ENCODE results near the gene CCDC88B. TPM values are rescaled to one million over a fixed set of nuclear protein-coding genes. Genes with fewer than 3 reads are reported as not detected.

The CCDC88B gene, protein sequence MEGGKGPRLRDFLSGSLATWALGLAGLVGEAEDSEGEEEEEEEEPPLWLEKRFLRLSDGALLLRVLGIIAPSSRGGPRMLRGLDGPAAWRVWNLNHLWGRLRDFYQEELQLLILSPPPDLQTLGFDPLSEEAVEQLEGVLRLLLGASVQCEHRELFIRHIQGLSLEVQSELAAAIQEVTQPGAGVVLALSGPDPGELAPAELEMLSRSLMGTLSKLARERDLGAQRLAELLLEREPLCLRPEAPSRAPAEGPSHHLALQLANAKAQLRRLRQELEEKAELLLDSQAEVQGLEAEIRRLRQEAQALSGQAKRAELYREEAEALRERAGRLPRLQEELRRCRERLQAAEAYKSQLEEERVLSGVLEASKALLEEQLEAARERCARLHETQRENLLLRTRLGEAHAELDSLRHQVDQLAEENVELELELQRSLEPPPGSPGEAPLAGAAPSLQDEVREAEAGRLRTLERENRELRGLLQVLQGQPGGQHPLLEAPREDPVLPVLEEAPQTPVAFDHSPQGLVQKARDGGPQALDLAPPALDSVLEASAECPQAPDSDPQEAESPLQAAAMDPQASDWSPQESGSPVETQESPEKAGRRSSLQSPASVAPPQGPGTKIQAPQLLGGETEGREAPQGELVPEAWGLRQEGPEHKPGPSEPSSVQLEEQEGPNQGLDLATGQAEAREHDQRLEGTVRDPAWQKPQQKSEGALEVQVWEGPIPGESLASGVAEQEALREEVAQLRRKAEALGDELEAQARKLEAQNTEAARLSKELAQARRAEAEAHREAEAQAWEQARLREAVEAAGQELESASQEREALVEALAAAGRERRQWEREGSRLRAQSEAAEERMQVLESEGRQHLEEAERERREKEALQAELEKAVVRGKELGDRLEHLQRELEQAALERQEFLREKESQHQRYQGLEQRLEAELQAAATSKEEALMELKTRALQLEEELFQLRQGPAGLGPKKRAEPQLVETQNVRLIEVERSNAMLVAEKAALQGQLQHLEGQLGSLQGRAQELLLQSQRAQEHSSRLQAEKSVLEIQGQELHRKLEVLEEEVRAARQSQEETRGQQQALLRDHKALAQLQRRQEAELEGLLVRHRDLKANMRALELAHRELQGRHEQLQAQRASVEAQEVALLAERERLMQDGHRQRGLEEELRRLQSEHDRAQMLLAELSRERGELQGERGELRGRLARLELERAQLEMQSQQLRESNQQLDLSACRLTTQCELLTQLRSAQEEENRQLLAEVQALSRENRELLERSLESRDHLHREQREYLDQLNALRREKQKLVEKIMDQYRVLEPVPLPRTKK (N-terminal part only)
- total RNA-seq (ENCODE audit: low replicate concordance) = 1.2 and 5.1 TPM in 2 replicates

DNA sequence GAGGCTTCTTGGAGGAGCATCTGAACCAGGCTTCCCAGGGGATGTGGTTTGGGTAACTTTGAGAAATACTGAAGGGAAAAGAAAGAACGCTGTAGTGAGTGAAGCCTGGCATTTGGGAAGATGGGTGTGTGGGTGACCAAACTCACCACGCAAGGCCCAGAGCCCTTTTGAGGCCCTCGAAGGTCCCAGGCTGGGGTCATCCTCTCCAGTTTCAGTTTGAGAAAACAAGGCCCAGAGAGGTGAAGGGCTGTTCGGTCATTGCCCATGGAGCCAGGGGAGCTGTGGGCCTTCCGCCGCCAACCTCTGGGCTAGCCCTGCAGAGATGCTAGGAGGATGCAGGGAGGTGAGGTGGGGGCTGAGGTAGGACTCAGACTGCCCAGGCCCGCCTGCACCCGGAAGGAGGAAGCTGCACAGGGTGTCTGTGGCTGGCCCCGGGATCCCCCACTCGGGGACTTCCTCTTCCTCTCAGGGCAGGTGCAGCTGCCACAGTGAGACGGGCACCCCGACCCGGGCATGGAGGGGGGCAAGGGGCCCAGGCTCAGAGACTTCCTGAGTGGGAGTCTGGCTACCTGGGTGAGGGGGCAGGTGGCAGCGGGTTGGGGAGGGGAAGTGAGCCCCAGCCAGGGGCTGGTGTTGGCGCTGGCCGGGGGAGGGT is at the start of gene CCDC88B:
Gene CCDC88B (plus strand): TSS at position 451 of the 655 bp plus-strand sequence. CDS start 63 bp downstream, at position 514.
- no peak for DNase-seq (ENCODE audit: low read depth)
- TF ChIP-seq, protein P1, sequence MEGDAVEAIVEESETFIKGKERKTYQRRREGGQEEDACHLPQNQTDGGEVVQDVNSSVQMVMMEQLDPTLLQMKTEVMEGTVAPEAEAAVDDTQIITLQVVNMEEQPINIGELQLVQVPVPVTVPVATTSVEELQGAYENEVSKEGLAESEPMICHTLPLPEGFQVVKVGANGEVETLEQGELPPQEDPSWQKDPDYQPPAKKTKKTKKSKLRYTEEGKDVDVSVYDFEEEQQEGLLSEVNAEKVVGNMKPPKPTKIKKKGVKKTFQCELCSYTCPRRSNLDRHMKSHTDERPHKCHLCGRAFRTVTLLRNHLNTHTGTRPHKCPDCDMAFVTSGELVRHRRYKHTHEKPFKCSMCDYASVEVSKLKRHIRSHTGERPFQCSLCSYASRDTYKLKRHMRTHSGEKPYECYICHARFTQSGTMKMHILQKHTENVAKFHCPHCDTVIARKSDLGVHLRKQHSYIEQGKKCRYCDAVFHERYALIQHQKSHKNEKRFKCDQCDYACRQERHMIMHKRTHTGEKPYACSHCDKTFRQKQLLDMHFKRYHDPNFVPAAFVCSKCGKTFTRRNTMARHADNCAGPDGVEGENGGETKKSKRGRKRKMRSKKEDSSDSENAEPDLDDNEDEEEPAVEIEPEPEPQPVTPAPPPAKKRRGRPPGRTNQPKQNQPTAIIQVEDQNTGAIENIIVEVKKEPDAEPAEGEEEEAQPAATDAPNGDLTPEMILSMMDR (IDR thresholded peaks at IDR 0.05; ENCODE audit: insufficient read depth, low read length) = no peak

GRCh38 chr11:64290352-64291261 is 49.4 kb upstream of the CCDC88B start:
- TF ChIP-seq, protein P1 (IDR thresholded peaks at IDR 0.05; ENCODE audit: insufficient read depth, low read length) = no peak
- H3K4me3 ChIP-seq (ENCODE audit: low read depth, low read length) = no peak overlapping the region
- DNase-seq (ENCODE audit: low read depth) = no peak

More for the DNA sequence above, at the start of gene CCDC88B:
- H3K4me3 ChIP-seq (ENCODE audit: low read depth, low read length) = no peak within 1 kb of the TSS

- H3K4me3 ChIP-seq (ENCODE audit: low read depth, low read length) = peak within 1 kb of the TSS; percentile 40
- TF ChIP-seq, protein P1 (IDR thresholded peaks at IDR 0.05; ENCODE audit: insufficient read depth, low read length) = no peak
- DNase-seq (ENCODE audit: low read depth) = no peak
These were observed 48.7 kb upstream of the CCDC88B start, which contains the start of gene KCNK4 for GRCh38 chr11:64291262-64291751. Gene KCNK4 (plus strand): TSS chr11:64291302. CDS start chr11:64293019, 1,717 bp downstream.

GRCh38 chr11:64291752-64292459 is 48.1 kb upstream of the CCDC88B start:
- H3K4me3 ChIP-seq (ENCODE audit: low read depth, low read length) = peak overlapping the region; percentile 40
- TF ChIP-seq, protein P1 (IDR thresholded peaks at IDR 0.05; ENCODE audit: insufficient read depth, low read length) = no peak
- no peak for DNase-seq (ENCODE audit: low read depth)
